Loucy (cell line): Measurements from ENCODE around the gene RIPOR2.

Experiments used
- H2AFZ ChIP-seq: fragments of 200-600 bp; sonication (generic); 2 replicates; pipeline ENCODE4 v1.6.0; 2016; ENCODE audit warnings: antibody characterized with exemption, mild to moderate bottlenecking, low read length, moderate library complexity
- H3F3A ChIP-seq: fragments of 200-600 bp; 2 replicates; pipeline ENCODE4 v1.6.0; 2016; ENCODE audit warnings: antibody characterized with exemption, low read depth, mild to moderate bottlenecking
- H3K27me3 ChIP-seq: fragments of 200-600 bp; sonication (generic); 2 replicates; pipeline ENCODE4 v1.6.1; 2014; ENCODE audit warnings: low read length, mild to moderate bottlenecking; ENCODE audit not compliant: insufficient read depth, poor library complexity, severe bottlenecking
- H3K36me3 ChIP-seq: fragments of 200-600 bp; sonication (generic); 2 replicates; pipeline ENCODE4 v1.6.1; 2016; ENCODE audit warnings: low read length; ENCODE audit not compliant: insufficient read depth
- H3K4me1 ChIP-seq: fragments of 200-600 bp; sonication (generic); 2 replicates; pipeline ENCODE4 v1.5.1; 2014; ENCODE audit warnings: low read length, mild to moderate bottlenecking; ENCODE audit not compliant: insufficient read depth, poor library complexity, severe bottlenecking
- H3K4me2 ChIP-seq: fragments of 200-600 bp; sonication (generic); 2 replicates; pipeline ENCODE4 v1.6.0; 2014; ENCODE audit warnings: antibody characterized with exemption, low read length, low read depth, mild to moderate bottlenecking; ENCODE audit not compliant: poor library complexity, severe bottlenecking
- H3K4me3 ChIP-seq: fragments of 200-600 bp; sonication (generic); 2 replicates; pipeline ENCODE4 v1.5.1; 2014; ENCODE audit warnings: low read length, mild to moderate bottlenecking, mixed read lengths; ENCODE audit not compliant: poor library complexity, severe bottlenecking
- H3K79me2 ChIP-seq: fragments of 200-600 bp; sonication (generic); 2 replicates; pipeline ENCODE4 v1.6.1; 2014; ENCODE audit warnings: low read length; ENCODE audit not compliant: insufficient read depth
- H3K9ac ChIP-seq: fragments of 200-600 bp; sonication (generic); 2 replicates; pipeline ENCODE4 v1.6.0; 2014; ENCODE audit warnings: mild to moderate bottlenecking, low read depth, low read length, moderate library complexity; ENCODE audit not compliant: poor library complexity, severe bottlenecking
- H3K9me2 ChIP-seq: fragments of 200-600 bp; sonication (generic); replicated peaks from 2 replicates; pipeline ENCODE4 v1.6.1; 2016; ENCODE audit warnings: low read depth, low read length, mixed read lengths
- H3K9me3 ChIP-seq: fragments of 200-600 bp; sonication (generic); 2 replicates; pipeline ENCODE4 v1.6.1; 2014; ENCODE audit warnings: mild to moderate bottlenecking, antibody characterized with exemption, low read length, low read depth; ENCODE audit not compliant: insufficient read depth
- H4K20me1 ChIP-seq: fragments of 200-600 bp; sonication (generic); 2 replicates; pipeline ENCODE4 v1.6.0; 2014; ENCODE audit warnings: antibody characterized with exemption, low read length, mild to moderate bottlenecking; ENCODE audit not compliant: insufficient read depth, poor library complexity, severe bottlenecking
- CTCF ChIP-seq: fragments of 200-600 bp; sonication (generic); conservative IDR thresholded peaks from 2 replicates; pipeline ENCODE4 v1.5.1; 2014; ENCODE audit warnings: mild to moderate bottlenecking, antibody characterized with exemption, low read length
- EZH2phosphoT487 ChIP-seq: fragments of 200-600 bp; IDR thresholded peaks from 2 replicates; pipeline ENCODE4 v1.6.1; 2018; ENCODE audit warnings: antibody characterized with exemption, mild to moderate bottlenecking, moderate library complexity, borderline replicate concordance

The RIPOR2 gene

GRCh38 chr6:24961852-24962251, 26.1 kb upstream of the RIPOR2 start:
- H3F3A ChIP-seq = peaks cover 4% of the 10 kb centered on the region; the same call in 1 of the 2 replicates
- H3K27me3 ChIP-seq = no peaks in the 10 kb centered on the region
- peak overlapping the region; percentile 55 for H3K4me2 ChIP-seq
- H3K9me2 ChIP-seq = no peaks in the 10 kb centered on the region
- peaks cover 40% of the 10 kb centered on the region; the same call in 1 of the 2 replicates for H3K79me2 ChIP-seq
- no peak overlapping the region for H2AFZ ChIP-seq
- H3K9me3 ChIP-seq = no peaks in the 10 kb centered on the region
- H3K9ac ChIP-seq = no peak overlapping the region
- TF ChIP-seq CTCF = no peak
- no peak for TF ChIP-seq EZH2phosphoT487
- H4K20me1 ChIP-seq = peaks cover 4% of the 10 kb centered on the region
- no peak overlapping the region for H3K4me3 ChIP-seq
- H3K36me3 ChIP-seq = peaks cover 8% of the 10 kb centered on the region; the same call in 1 of the 2 replicates
- H3K4me1 ChIP-seq = peaks cover 42% of the 10 kb centered on the region

GRCh38 chr6:24960991-24961475, 25.3 kb upstream of the RIPOR2 start:
- peak overlapping the region; percentile 55 for H3K4me2 ChIP-seq
- no peaks in the 10 kb centered on the region for H4K20me1 ChIP-seq
- no peak for TF ChIP-seq CTCF
- TF ChIP-seq EZH2phosphoT487 = no peak
- no peaks in the 10 kb centered on the region for H3K27me3 ChIP-seq
- H3K4me3 ChIP-seq = peak overlapping the region; percentile 41
- peaks cover 42% of the 10 kb centered on the region for H3K4me1 ChIP-seq
- peaks cover 4% of the 10 kb centered on the region; the same call in 1 of the 2 replicates for H3F3A ChIP-seq
- H3K9me2 ChIP-seq = no peaks in the 10 kb centered on the region
- no peak overlapping the region for H2AFZ ChIP-seq
- H3K79me2 ChIP-seq = peaks cover 37% of the 10 kb centered on the region; the same call in 1 of the 2 replicates
- H3K36me3 ChIP-seq = peaks cover 4% of the 10 kb centered on the region; the same call in 1 of the 2 replicates
- H3K9me3 ChIP-seq = no peaks in the 10 kb centered on the region
- H3K9ac ChIP-seq = no peak overlapping the region

- peaks cover 4% of the 10 kb centered on the region; the same call in 1 of the 2 replicates for H3F3A ChIP-seq
- peak overlapping the region; percentile 16 for H3K4me3 ChIP-seq
- H3K27me3 ChIP-seq = no peaks in the 10 kb centered on the region
- no peaks in the 10 kb centered on the region for H3K9me3 ChIP-seq
- H3K79me2 ChIP-seq = peaks cover 36% of the 10 kb centered on the region; the same call in 1 of the 2 replicates
- peak overlapping the region; percentile 55 for H3K4me2 ChIP-seq
- TF ChIP-seq CTCF (no peak), EZH2phosphoT487 (no peak)
- H2AFZ ChIP-seq = no peak overlapping the region
- no peaks in the 10 kb centered on the region; the same call in 1 of the 2 replicates for H3K36me3 ChIP-seq
- H3K9ac ChIP-seq = no peak overlapping the region
- H4K20me1 ChIP-seq = no peaks in the 10 kb centered on the region
- H3K4me1 ChIP-seq = peaks cover 42% of the 10 kb centered on the region
- H3K9me2 ChIP-seq = no peaks in the 10 kb centered on the region
Observed at GRCh38 chr6:24959319-24959718, 23.6 kb upstream of the RIPOR2 start.
